HG03442 (cell line): ENCODE measurements around the gene GAK.

Experiments
- ATAC-seq: cut with Tn5 transposase; IDR thresholded peaks from one replicate; pipeline ENCODE4 v1.9.1; 2021; ENCODE audit warnings: mild to moderate bottlenecking, moderate library complexity; ENCODE audit not compliant: unreplicated experiment

Gene GAK

GRCh38 chr4:874971-875817 is 56.9 kb downstream of the GAK start:
- no peak for ATAC-seq

- no peak for ATAC-seq
These were observed 58.1 kb downstream of the GAK start for GRCh38 chr4:874056-874455.

- no peak for ATAC-seq
These were observed 59.7 kb downstream of the GAK start for GRCh38 chr4:872241-872981.

- ATAC-seq, result no peak
These were observed 60.6 kb downstream of the GAK start for GRCh38 chr4:871484-871883.

GRCh38 chr4:870951-871350 is 61.2 kb downstream of the GAK start:
- no peak for ATAC-seq

GRCh38 chr4:869776-870175 is 62.3 kb downstream of the GAK start:
- ATAC-seq, result no peak

GRCh38 chr4:868421-868820 is 63.7 kb downstream of the GAK start:
- ATAC-seq, result no peak

- no peak for ATAC-seq
These were observed 64.4 kb downstream of the GAK start for GRCh38 chr4:867526-868250.

GRCh38 chr4:866761-867390 is 65.2 kb downstream of the GAK start:
- no peak for ATAC-seq

GRCh38 chr4:866068-866760 is 65.9 kb downstream of the GAK start:
- no peak for ATAC-seq

GRCh38 chr4:865572-865971 is 66.5 kb downstream of the GAK start:
- ATAC-seq, result no peak

GRCh38 chr4:865121-865465 is 67.0 kb downstream of the GAK start:
- ATAC-seq, result no peak

- ATAC-seq, result no peak
These were observed 67.5 kb downstream of the GAK start for GRCh38 chr4:864456-865120.

GRCh38 chr4:860561-860960 is 71.6 kb downstream of the GAK start:
- ATAC-seq, result no peak

- ATAC-seq, result no peak
These were observed 72.6 kb downstream of the GAK start for GRCh38 chr4:859496-859895.

- no peak for ATAC-seq
These were observed 73.2 kb downstream of the GAK start for GRCh38 chr4:858831-859451.

GRCh38 chr4:858041-858481 is 74.1 kb downstream of the GAK start:
- no peak for ATAC-seq

GRCh38 chr4:857461-857860 is 74.7 kb downstream of the GAK start:
- no peak for ATAC-seq

GRCh38 chr4:856225-856901 is 75.8 kb downstream of the GAK start:
- no peak for ATAC-seq
